Measurements from ENCODE around the gene LENG1. TPM values are rescaled to one million over a fixed set of nuclear protein-coding genes. Genes with fewer than 3 reads are reported as not detected.

The LENG1 gene
- polyA plus RNA-seq, 1 donor from 2014 or later, result 17.0 TPM

GRCh38 chr19:54148158-54148557 lies 11.4 kb downstream of the LENG1 start:
- Histone ChIP-seq H3K4me2 (ENCODE audit: low read length) (no peak overlapping the region), H4K20me1 (ENCODE audit: insufficient read depth) (no peaks in the 10 kb centered on the region), H3K27ac (ENCODE audit: low read length) (no peak overlapping the region), H3K4me3 (ENCODE audit: low read length) (no peak overlapping the region), H2AFZ (ENCODE audit: low read depth, low read length) (no peak overlapping the region), H3K9me3 (ENCODE audit: low read length) (no peaks in the 10 kb centered on the region), H3F3A (ENCODE audit: insufficient read depth, low read length, poor library complexity, severe bottlenecking) (no peaks in the 10 kb centered on the region), H3K36me3 (ENCODE audit: insufficient read depth, low read length) (no peaks in the 10 kb centered on the region), H3K79me2 (replicated peaks; ENCODE audit: insufficient read depth, low read length) (no peaks in the 10 kb centered on the region), H3K9ac (ENCODE audit: low read length) (no peak overlapping the region), H3K27me3 (ENCODE audit: insufficient read depth, low read depth, low read length) (no peaks in the 10 kb centered on the region), H3K9me2 (ENCODE audit: insufficient read depth, low read length) (no peaks in the 10 kb centered on the region)
- TF ChIP-seq MXI1 (conservative IDR thresholded peaks at IDR 0.05; ENCODE audit: poor library complexity, severe bottlenecking) (no peak), TAF1 (IDR thresholded peaks at IDR 0.05; ENCODE audit: low read depth) (no peak), SMC3 (conservative IDR thresholded peaks at IDR 0.05; ENCODE audit: poor library complexity) (no peak), CTCF (IDR thresholded peaks at IDR 0.05; ENCODE audit: poor library complexity, severe bottlenecking) (no peak), RAD21 (conservative IDR thresholded peaks at IDR 0.05) (no peak), REST (IDR thresholded peaks at IDR 0.05; ENCODE audit: borderline replicate concordance) (no peak), EZH2 (IDR thresholded peaks at IDR 0.05; ENCODE audit: borderline replicate concordance, insufficient read depth, low read length, poor library complexity, severe bottlenecking) (no peak), POLR2AphosphoS5 (IDR thresholded peaks at IDR 0.05) (no peak), EP300 (conservative IDR thresholded peaks at IDR 0.05; ENCODE audit: poor library complexity, severe bottlenecking) (no peak)

GRCh38 chr19:54147676-54148075 lies 11.8 kb downstream of the LENG1 start:
- no peaks in the 10 kb centered on the region for H3K9me3 ChIP-seq (ENCODE audit: low read length)
- no peak overlapping the region for H3K9ac ChIP-seq (ENCODE audit: low read length)
- no peaks in the 10 kb centered on the region for H3K27me3 ChIP-seq (ENCODE audit: insufficient read depth, low read depth, low read length)
- H3K4me2 ChIP-seq (ENCODE audit: low read length), result no peak overlapping the region
- H3K79me2 ChIP-seq (replicated peaks; ENCODE audit: insufficient read depth, low read length), result no peaks in the 10 kb centered on the region
- no peak overlapping the region for H3K4me3 ChIP-seq (ENCODE audit: low read length)
- H3K9me2 ChIP-seq (ENCODE audit: insufficient read depth, low read length), result no peaks in the 10 kb centered on the region
- H3K36me3 ChIP-seq (ENCODE audit: insufficient read depth, low read length), result no peaks in the 10 kb centered on the region
- no peaks in the 10 kb centered on the region for H3F3A ChIP-seq (ENCODE audit: insufficient read depth, low read length, poor library complexity, severe bottlenecking)
- H2AFZ ChIP-seq (ENCODE audit: low read depth, low read length), result no peak overlapping the region
- H3K27ac ChIP-seq (ENCODE audit: low read length), result no peak overlapping the region
- no peaks in the 10 kb centered on the region for H4K20me1 ChIP-seq (ENCODE audit: insufficient read depth)
- no peak for TF ChIP-seq EZH2 (IDR thresholded peaks at IDR 0.05; ENCODE audit: borderline replicate concordance, insufficient read depth, low read length, poor library complexity, severe bottlenecking)
- no peak for TF ChIP-seq SMC3 (conservative IDR thresholded peaks at IDR 0.05; ENCODE audit: poor library complexity)
- no peak for TF ChIP-seq CTCF (IDR thresholded peaks at IDR 0.05; ENCODE audit: poor library complexity, severe bottlenecking)
- TF ChIP-seq POLR2AphosphoS5 (IDR thresholded peaks at IDR 0.05), result no peak
- no peak for TF ChIP-seq TAF1 (IDR thresholded peaks at IDR 0.05; ENCODE audit: low read depth)

Data from neural cell (in vitro differentiated cells).